ENCODE results near the gene FLT3LG. TPM values are rescaled to one million over a fixed set of nuclear protein-coding genes. Genes with fewer than 3 reads are reported as not detected.

The FLT3LG gene
- total and polyA plus RNA-seq, 3 experiments from 2014 or later, result 63.9 to 148 (median 71.5) TPM

DNA sequence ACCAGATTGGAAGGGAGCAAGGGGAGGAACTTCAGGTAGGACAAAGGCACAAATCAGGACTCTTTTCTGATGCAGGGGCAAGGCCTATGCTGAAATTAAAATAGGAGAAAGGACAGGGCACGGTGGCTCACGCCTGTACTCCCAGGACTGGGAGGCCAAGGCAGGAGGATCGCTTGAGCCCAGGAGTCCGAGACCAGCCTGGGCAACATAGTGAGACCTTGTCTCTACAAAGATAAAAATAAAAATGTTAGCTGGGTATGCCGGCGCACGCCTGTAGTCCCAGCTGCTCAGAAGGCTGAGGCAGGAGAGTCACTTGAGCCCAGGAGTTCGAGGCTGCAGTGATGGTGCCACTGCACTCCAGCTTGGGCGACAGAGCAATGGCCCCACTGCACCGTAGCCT is 38.3 kb upstream of the FLT3LG start:
- Histone ChIP-seq H3K4me3 (ENCODE audit: low read length) (no peak overlapping the region), H3K4me1 (ENCODE audit: insufficient read depth, low read length) (peaks cover 7% of the 10 kb centered on the region), H3K27ac (ENCODE audit: low read depth, low read length) (no peak overlapping the region), H3K36me3 (ENCODE audit: insufficient read depth, low read length) (no peaks in the 10 kb centered on the region), H3K9me3 (ENCODE audit: low read length) (no peaks in the 10 kb centered on the region), H3K27me3 (ENCODE audit: insufficient read depth, low read length, poor library complexity, severe bottlenecking) (peaks cover 82% of the 10 kb centered on the region)
- H3K27me3 Mint-ChIP-seq, result peaks cover 82 to 96% of the 10 kb centered on the region in 2 donors
- H3K9me3 Mint-ChIP-seq, result peaks cover 0 to 3% (median 0%) of the 10 kb centered on the region in 5 donors
- ChIA-PET POLR2A (interaction anchor here (0.5 kb wide), 1 partner anchor 35 kb away, joined by 8 read pairs; no protein-coding TSS in a partner anchor), CTCF (interaction anchor here (1.3 to 1.9 kb wide), 2 partner anchors 9 to 44 kb away, joined by 4 read pairs; no protein-coding TSS in a partner anchor)
- peak overlapping the region in 1 of 7 donors; percentile 64 for H3K4me3 Mint-ChIP-seq
- H3K4me1 Mint-ChIP-seq, result peaks cover 20 to 38% (median 28%) of the 10 kb centered on the region in 3 donors
- H3K36me3 Mint-ChIP-seq, result peaks cover 0 to 1% (median 0%) of the 10 kb centered on the region in 3 donors
- DNase-seq, result no peak
- peak overlapping the region in 1 of 8 donors; percentile 23 for H3K27ac Mint-ChIP-seq

DNA sequence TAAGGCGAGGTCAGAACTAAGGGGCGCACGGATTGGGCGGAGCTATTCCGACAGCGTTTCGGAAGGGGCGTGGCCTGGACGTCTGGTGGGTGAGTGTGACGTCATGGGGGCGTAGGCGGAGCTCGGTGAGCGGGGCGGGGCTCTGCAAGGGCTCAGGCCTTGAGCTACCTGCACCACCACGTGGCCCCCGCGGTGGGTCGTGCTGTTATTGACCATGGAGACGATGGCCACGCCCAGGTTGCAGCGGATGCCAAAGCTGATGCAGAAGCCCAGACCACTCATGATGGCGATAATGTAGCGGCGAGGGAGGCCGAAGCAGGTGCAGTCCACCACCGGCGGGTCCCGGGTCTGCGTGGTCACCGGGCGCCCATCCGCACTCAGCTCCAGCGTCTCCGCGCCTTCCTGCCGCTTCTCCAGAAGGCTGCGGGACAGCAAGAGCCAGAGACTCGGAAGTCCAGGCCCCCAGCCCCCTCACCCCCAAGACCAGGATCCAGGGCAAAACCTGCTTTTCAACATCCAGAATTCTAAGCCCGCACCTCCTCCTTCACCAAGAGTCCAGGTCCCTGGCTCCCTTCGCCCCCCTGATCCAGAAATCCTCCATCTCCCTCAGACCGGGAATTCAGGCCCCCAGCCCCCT is 37.5 kb upstream of the FLT3LG start:
- Mint-ChIP-seq H3K27me3 (peaks cover 81 to 94% of the 10 kb centered on the region in 2 donors), H3K27ac (peak overlapping the region in 1 of 8 donors; percentile 64), H3K36me3 (peaks cover 0 to 1% (median 0%) of the 10 kb centered on the region in 3 donors), H3K4me1 (peaks cover 23 to 40% (median 29%) of the 10 kb centered on the region in 3 donors), H3K4me3 (no peak overlapping the region), H3K9me3 (peaks cover 0 to 3% (median 0%) of the 10 kb centered on the region in 5 donors)
- H3K4me3 ChIP-seq (ENCODE audit: low read length), result no peak overlapping the region
- no peaks in the 10 kb centered on the region for H3K36me3 ChIP-seq (ENCODE audit: insufficient read depth, low read length)
- peaks cover 79% of the 10 kb centered on the region for H3K27me3 ChIP-seq (ENCODE audit: insufficient read depth, low read length, poor library complexity, severe bottlenecking)
- ChIA-PET CTCF (interaction anchor here (1.9 kb wide), 1 partner anchor 8 kb away, joined by 4 read pairs; no protein-coding TSS in a partner anchor), POLR2A (interaction anchor here (0.5 kb wide), 1 partner anchor 40 kb away, joined by 4 read pairs; no protein-coding TSS in a partner anchor)
- peak; percentile 38 to 65 (median 50) for DNase-seq
- H3K4me1 ChIP-seq (ENCODE audit: insufficient read depth, low read length), result peaks cover 8% of the 10 kb centered on the region
- no peaks in the 10 kb centered on the region for H3K9me3 ChIP-seq (ENCODE audit: low read length)
- no peak overlapping the region for H3K27ac ChIP-seq (ENCODE audit: low read depth, low read length)

DNA sequence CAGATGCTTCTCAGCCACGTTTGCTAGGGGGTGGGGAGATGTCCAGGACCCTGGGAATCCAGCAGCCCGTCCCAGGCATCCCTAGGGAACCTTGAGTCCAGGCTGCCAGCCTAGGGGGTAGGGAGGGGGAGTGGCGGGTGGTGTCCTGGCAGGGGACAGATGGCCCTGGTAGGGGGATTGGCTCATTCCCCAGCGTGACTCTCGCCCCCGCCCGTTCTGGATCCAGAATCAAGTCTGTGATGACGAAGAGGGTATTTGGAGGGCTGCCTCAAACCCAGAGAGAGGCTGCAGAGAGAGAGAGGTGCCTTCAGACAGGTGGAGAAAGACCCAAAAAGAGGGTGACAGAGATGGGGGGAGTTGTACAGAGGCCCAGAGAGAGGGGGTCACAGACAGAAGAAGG is 36.8 kb upstream of the FLT3LG start:
- CTCF ChIA-PET, result no interaction called here
- H3K4me1 ChIP-seq (ENCODE audit: insufficient read depth, low read length), result peaks cover 15% of the 10 kb centered on the region

DNA sequence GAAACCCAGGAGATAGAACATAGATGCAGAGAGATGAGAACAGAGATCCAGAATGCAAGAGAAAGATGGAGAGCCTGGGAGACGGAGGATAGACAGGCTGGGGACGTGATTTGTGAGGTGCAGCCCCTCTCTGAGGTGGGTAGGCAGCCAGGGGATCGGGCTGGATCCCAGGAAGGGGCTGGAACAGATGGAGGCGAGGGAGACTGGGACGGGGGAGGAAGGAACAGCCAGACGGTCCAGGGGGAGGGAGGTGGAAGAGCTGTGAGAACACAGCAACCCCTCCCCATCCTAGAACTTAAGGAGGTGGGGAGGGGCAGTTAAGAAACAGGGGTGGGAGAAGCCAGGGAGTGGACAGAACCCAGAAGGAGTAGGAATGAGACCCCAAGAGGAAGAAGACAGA is 35.8 kb upstream of the FLT3LG start:
- H3K27me3 Mint-ChIP-seq, result peaks cover 79 to 91% of the 10 kb centered on the region in 2 donors
- peaks cover 0 to 1% (median 0%) of the 10 kb centered on the region in 3 donors for H3K36me3 Mint-ChIP-seq
- Histone ChIP-seq H3K9me3 (ENCODE audit: low read length) (no peaks in the 10 kb centered on the region), H3K36me3 (ENCODE audit: insufficient read depth, low read length) (no peaks in the 10 kb centered on the region), H3K27ac (ENCODE audit: low read depth, low read length) (no peak overlapping the region), H3K27me3 (ENCODE audit: insufficient read depth, low read length, poor library complexity, severe bottlenecking) (peaks cover 73% of the 10 kb centered on the region), H3K4me1 (ENCODE audit: insufficient read depth, low read length) (peaks cover 19% of the 10 kb centered on the region), H3K4me3 (ENCODE audit: low read length) (no peak overlapping the region)
- H3K4me1 Mint-ChIP-seq, result peaks cover 26 to 43% (median 33%) of the 10 kb centered on the region in 3 donors
- DNase-seq, result no peak
- no peaks in the 10 kb centered on the region for H3K9me3 Mint-ChIP-seq
- H3K4me3 Mint-ChIP-seq, result peak overlapping the region in 1 of 7 donors; percentile 0
- ChIA-PET POLR2A (no interaction called here), CTCF (no interaction called here)
- H3K27ac Mint-ChIP-seq, result peak overlapping the region in 1 of 8 donors; percentile 67

More for the DNA sequence above, 36.8 kb upstream of the FLT3LG start:
- peaks cover 27 to 43% (median 32%) of the 10 kb centered on the region in 3 donors for H3K4me1 Mint-ChIP-seq
- Histone ChIP-seq H3K36me3 (ENCODE audit: insufficient read depth, low read length) (no peaks in the 10 kb centered on the region), H3K9me3 (ENCODE audit: low read length) (no peaks in the 10 kb centered on the region), H3K27me3 (ENCODE audit: insufficient read depth, low read length, poor library complexity, severe bottlenecking) (peaks cover 79% of the 10 kb centered on the region), H3K4me3 (ENCODE audit: low read length) (no peak overlapping the region), H3K27ac (ENCODE audit: low read depth, low read length) (no peak overlapping the region)
- peaks cover 0 to 1% (median 0%) of the 10 kb centered on the region in 3 donors for H3K36me3 Mint-ChIP-seq
- POLR2A ChIA-PET, result no interaction called here
- no peak for DNase-seq
- peaks cover 0 to 2% (median 0%) of the 10 kb centered on the region in 5 donors for H3K9me3 Mint-ChIP-seq
- H3K27me3 Mint-ChIP-seq, result peaks cover 81 to 96% of the 10 kb centered on the region in 2 donors
- H3K4me3 Mint-ChIP-seq, result no peak overlapping the region
- H3K27ac Mint-ChIP-seq, result peak overlapping the region in 1 of 8 donors; percentile 26

DNA sequence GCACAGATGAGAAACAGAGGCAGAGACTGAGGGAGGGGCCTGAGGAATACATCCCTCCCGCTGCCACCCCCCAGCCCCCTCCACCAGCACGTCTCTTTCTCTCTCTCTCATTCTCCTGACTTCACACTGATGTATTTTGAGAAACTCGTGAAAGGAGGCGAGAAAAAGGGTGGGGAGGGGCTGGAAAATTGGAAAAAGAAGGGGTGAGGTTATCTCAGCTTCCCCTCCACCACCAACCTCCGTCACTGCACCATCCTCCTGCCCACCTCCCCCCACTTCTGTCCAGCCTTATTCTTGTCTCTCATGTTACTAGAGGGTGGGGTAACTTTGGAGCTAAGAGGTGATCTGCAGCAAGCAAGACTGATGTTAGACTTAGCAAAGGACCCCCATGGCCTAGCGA is 34.2 kb upstream of the FLT3LG start:
- Histone ChIP-seq H3K27ac (ENCODE audit: low read depth, low read length) (no peak overlapping the region), H3K4me1 (ENCODE audit: insufficient read depth, low read length) (peaks cover 19% of the 10 kb centered on the region), H3K36me3 (ENCODE audit: insufficient read depth, low read length) (no peaks in the 10 kb centered on the region), H3K9me3 (ENCODE audit: low read length) (no peaks in the 10 kb centered on the region), H3K4me3 (ENCODE audit: low read length) (no peak overlapping the region), H3K27me3 (ENCODE audit: insufficient read depth, low read length, poor library complexity, severe bottlenecking) (peaks cover 58% of the 10 kb centered on the region)
- no peaks in the 10 kb centered on the region for H3K9me3 Mint-ChIP-seq
- CTCF ChIA-PET, result interaction anchor here (4.8 kb wide), 1 partner anchor 47 kb away, joined by 28 read pairs; no protein-coding TSS in a partner anchor
- H3K36me3 Mint-ChIP-seq, result peaks cover 0 to 1% (median 0%) of the 10 kb centered on the region in 3 donors
- H3K27me3 Mint-ChIP-seq, result peaks cover 72 to 75% of the 10 kb centered on the region in 2 donors
- POLR2A ChIA-PET, result interaction anchor here (0.6 kb wide), 1 partner anchor 113 kb away, joined by 3 read pairs; no protein-coding TSS in a partner anchor
- H3K4me3 Mint-ChIP-seq, result no peak overlapping the region
- no peak for DNase-seq
- H3K27ac Mint-ChIP-seq, result no peak overlapping the region
- H3K4me1 Mint-ChIP-seq, result peaks cover 29 to 48% (median 41%) of the 10 kb centered on the region in 3 donors

DNA sequence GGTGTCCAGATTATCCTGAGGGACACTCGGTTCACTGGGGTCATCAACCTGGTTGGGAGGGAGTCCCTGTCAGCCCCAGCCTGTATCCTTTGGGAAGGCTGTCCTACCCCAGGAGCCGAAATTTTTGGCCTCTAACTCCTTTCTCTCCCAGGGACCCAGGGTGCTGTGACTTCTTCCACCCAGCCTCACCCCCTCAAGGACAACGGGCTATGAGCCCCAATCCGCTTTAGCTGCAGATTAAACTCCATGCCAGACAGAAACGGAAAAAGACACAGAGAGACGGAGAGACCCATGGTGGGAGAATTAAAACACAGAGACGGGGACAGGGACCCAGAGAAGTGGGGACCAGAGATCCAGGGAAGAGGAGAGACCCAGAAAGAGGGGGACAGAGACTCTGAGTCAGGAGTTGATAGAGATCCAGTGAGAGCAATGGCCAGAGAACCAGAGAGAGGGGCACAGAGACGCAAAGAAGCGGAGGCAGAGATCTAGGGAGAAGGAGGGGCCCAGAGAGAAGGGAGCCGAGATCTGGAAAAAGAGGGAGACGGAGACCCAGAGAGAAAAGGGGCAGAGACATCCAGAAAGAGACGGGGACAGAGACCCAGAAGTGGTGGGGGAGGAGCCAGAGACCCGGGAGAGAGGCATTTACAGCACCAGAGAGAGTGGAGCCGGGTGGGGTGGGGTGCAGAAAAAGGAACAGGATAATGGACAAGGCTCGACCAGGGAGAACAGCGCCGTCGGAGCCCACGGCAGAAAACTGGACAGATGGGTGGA is 33.4 kb upstream of the FLT3LG start:
- ChIA-PET POLR2A (no interaction called here), CTCF (interaction anchor here (4.8 kb wide), 1 partner anchor 48 kb away, joined by 28 read pairs; no protein-coding TSS in a partner anchor)
- H3K27me3 ChIP-seq (ENCODE audit: insufficient read depth, low read length, poor library complexity, severe bottlenecking), result peaks cover 56% of the 10 kb centered on the region
- no peak for DNase-seq
- peak overlapping the region in 4 of 8 donors; percentile 30 to 89 (median 51) for H3K27ac Mint-ChIP-seq
- H3K27me3 Mint-ChIP-seq, result peaks cover 64 to 68% of the 10 kb centered on the region in 2 donors
- no peak overlapping the region for H3K4me3 ChIP-seq (ENCODE audit: low read length)
- H3K27ac ChIP-seq (ENCODE audit: low read depth, low read length), result no peak overlapping the region
- peaks cover 19% of the 10 kb centered on the region for H3K4me1 ChIP-seq (ENCODE audit: insufficient read depth, low read length)
- no peaks in the 10 kb centered on the region for H3K36me3 ChIP-seq (ENCODE audit: insufficient read depth, low read length)
- no peaks in the 10 kb centered on the region for H3K9me3 ChIP-seq (ENCODE audit: low read length)
- peaks cover 31 to 52% (median 41%) of the 10 kb centered on the region in 3 donors for H3K4me1 Mint-ChIP-seq
- H3K9me3 Mint-ChIP-seq, result no peaks in the 10 kb centered on the region
- peaks cover 0 to 2% (median 1%) of the 10 kb centered on the region in 3 donors for H3K36me3 Mint-ChIP-seq
- H3K4me3 Mint-ChIP-seq, result peak overlapping the region; percentile 8 to 80 (median 61)

DNA sequence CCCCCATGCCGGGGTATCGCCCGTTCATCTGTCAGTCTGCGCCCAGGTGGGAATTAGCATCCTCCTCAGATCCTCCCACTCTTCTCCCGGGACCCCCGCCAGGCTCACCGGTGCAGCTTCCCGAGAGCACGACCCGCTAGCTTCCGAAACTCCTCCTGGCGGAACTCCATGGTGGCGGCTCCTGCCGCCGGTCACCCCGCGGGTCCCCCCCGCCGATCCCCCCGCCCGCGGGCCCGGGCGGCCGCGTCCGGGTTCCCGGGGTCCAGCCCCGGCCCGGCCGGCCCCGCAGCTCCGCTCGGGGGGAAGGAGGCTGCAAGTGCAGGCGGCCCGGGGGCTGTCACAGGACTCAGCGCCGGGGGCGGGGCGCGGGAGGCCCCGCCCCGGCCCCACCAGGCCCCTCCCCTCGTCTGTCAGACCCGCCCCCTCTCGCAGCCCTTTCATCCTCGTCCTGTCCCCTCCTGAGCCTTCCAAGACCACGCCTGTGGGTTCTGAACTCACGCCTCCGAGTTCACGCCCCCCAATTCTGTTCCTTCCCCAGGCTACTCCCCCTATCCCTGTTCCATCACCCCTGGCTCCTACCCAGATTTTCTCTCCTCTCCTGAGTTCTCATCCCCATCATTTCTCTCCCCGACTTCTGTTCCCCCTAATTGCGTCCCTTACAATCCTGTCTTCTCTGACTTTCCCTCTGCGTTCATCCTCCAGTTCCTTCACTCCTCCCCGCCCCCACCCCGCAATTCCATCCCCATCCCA is 32.6 kb upstream of the FLT3LG start, which contains the start of gene SLC17A7:
Gene SLC17A7, minus strand, starts transcription at position 318 of the 750 bp plus-strand sequence. Its CDS starts 148 bp downstream, at position 170.
- Histone ChIP-seq H3K36me3 (ENCODE audit: insufficient read depth, low read length) (no peaks in the 10 kb centered on the region), H3K27me3 (ENCODE audit: insufficient read depth, low read length, poor library complexity, severe bottlenecking) (peaks cover 55% of the 10 kb centered on the region), H3K4me3 (ENCODE audit: low read length) (no peak within 1 kb of the TSS), H3K4me1 (ENCODE audit: insufficient read depth, low read length) (peaks cover 19% of the 10 kb centered on the region), H3K27ac (ENCODE audit: low read depth, low read length) (no peak within 1 kb of the TSS), H3K9me3 (ENCODE audit: low read length) (no peaks in the 10 kb centered on the region)
- Mint-ChIP-seq H3K4me3 (peak within 1 kb of the TSS; percentile 77 to 92 (median 84)), H3K27me3 (peaks cover 56 to 60% of the 10 kb centered on the region in 2 donors), H3K36me3 (peaks cover 0 to 8% (median 1%) of the 10 kb centered on the region in 3 donors), H3K27ac (peak within 1 kb of the TSS in 7 of 8 donors; percentile 18 to 89 (median 67)), H3K9me3 (no peaks in the 10 kb centered on the region), H3K4me1 (peaks cover 30 to 47% (median 36%) of the 10 kb centered on the region in 3 donors)
- ChIA-PET POLR2A (interaction anchor here (0.7 kb wide), 1 partner anchor 10 kb away, joined by 3 read pairs; the partner anchor contains the start of gene PIH1D1), CTCF (interaction anchor here (0.5 to 4.8 kb wide), 8 partner anchors 10 to 215 kb away, joined by 3 to 28 read pairs (median 4); partner anchors contain the start of genes ALDH16A1, GFY and PIH1D1)
- DNase-seq, result peak in 2 of 5 donors; percentile 43 to 45

All from CD8-positive, alpha-beta memory T cell (primary cell).